CD4-positive, alpha-beta T cell treated with Interleukin-15 for 1 hour (primary cell): ENCODE data around the gene BEAN1.
A peak's percentile ranks its signal among the peaks of the same experiment; 100 is the strongest.
"Not testable (repeated sequence)": the region's sequence is repeated elsewhere in the genome, so short reads cannot be mapped to it uniquely, and the experiment has no call there.

Source experiments
- DNase-seq: peaks from one replicate; pipeline ENCODE4 v3.0.0-alpha.2; 2020

BEAN1 gene

GRCh38 chr16:66510711-66511601 is 83.9 kb downstream of the BEAN1 start:
- no peak for DNase-seq

- DNase-seq = no peak
Observed at GRCh38 chr16:66511602-66512271, 84.6 kb downstream of the BEAN1 start.

- no peak for DNase-seq
Observed at GRCh38 chr16:66512272-66513110, 85.4 kb downstream of the BEAN1 start.

GRCh38 chr16:66513111-66513723 is 86.1 kb downstream of the BEAN1 start:
- no peak for DNase-seq

GRCh38 chr16:66514391-66514790 is 87.3 kb downstream of the BEAN1 start:
- DNase-seq = not testable (repeated sequence)

- DNase-seq = not testable (repeated sequence)
Observed at GRCh38 chr16:66514980-66515595, 88.0 kb downstream of the BEAN1 start.

- peak; percentile 46 for DNase-seq
Observed at GRCh38 chr16:66515596-66516508, 88.8 kb downstream of the BEAN1 start.

- no peak for DNase-seq
Observed at GRCh38 chr16:66516509-66516807, 89.4 kb downstream of the BEAN1 start.

GRCh38 chr16:66516808-66517585 is 89.9 kb downstream of the BEAN1 start:
- DNase-seq = peak; percentile 95

- no peak for DNase-seq
Observed at GRCh38 chr16:66517586-66518263, 90.6 kb downstream of the BEAN1 start.

- no peak for DNase-seq
Observed at GRCh38 chr16:66519482-66520373, 92.6 kb downstream of the BEAN1 start.

- DNase-seq = peak; percentile 62
Observed at GRCh38 chr16:66520406-66521170, 93.5 kb downstream of the BEAN1 start.

GRCh38 chr16:66521252-66521713 is 94.2 kb downstream of the BEAN1 start:
- no peak for DNase-seq

- peak; percentile 84 for DNase-seq
Observed at GRCh38 chr16:66521951-66522771, 95.1 kb downstream of the BEAN1 start.

- DNase-seq = no peak
Observed at GRCh38 chr16:66522816-66523590, 95.9 kb downstream of the BEAN1 start.

GRCh38 chr16:66523861-66524354 is 96.8 kb downstream of the BEAN1 start:
- DNase-seq = peak; percentile 63
